ENCODE measurements around the gene COPB2.

GRCh38 chr3:139421460-139421859 lies 32.0 kb upstream of the COPB2 start:
- TF ChIP-seq POLR2A (IDR thresholded peaks at IDR 0.05; ENCODE audit: low read depth, low read length), result no peak
- no peak for TF ChIP-seq POLR2AphosphoS5 (IDR thresholded peaks at IDR 0.05; ENCODE audit: low read depth, low read length)
- no peak for TF ChIP-seq TAF1 (IDR thresholded peaks at IDR 0.05; ENCODE audit: low read depth, low read length)
- TF ChIP-seq PAX5 (IDR thresholded peaks at IDR 0.05; ENCODE audit: insufficient read depth, low read length, severe bottlenecking), result no peak
